HG02588 (cell line): Measurements from ENCODE around the gene NAPB.

Source experiments
- ATAC-seq: cut with Tn5 transposase; IDR thresholded peaks from one replicate; pipeline ENCODE4 v1.9.1; 2021; ENCODE audit warnings: mild to moderate bottlenecking, moderate library complexity; ENCODE audit not compliant: unreplicated experiment

NAPB gene

DNA sequence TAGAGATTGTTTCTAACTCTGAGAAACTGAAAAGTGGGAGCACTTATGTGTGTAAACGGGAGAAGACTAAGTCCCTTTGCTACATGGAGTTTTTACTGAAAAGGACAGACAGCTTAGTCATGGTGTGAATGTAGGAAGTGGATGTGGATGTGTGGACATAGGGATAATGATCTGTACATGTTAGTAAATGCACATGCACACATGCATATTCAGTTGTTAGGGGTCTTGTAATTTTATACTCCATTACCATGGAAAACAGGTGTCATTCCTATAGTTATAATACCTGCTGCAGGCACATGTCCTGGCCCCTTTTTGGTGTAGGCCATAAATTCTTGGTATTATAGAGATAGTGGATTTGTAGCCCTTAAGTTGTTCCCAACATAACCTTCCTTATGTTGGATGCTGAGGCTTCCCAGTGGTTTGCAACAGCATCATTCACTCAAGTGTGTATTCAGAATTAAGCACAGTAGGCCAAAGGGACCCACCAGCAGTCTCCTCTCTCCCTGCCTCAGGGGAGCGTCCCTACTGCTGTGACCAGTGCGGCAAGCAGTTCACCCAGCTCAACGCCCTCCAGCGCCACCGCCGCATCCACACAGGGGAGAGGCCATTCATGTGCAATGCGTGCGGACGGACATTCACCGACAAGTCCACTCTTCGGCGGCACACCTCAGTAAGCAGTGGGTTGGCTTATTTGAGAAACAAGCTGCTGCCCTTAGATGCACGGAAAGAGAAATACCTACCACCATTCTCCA lies 52.0 kb downstream of the NAPB start:
- ATAC-seq = no peak

DNA sequence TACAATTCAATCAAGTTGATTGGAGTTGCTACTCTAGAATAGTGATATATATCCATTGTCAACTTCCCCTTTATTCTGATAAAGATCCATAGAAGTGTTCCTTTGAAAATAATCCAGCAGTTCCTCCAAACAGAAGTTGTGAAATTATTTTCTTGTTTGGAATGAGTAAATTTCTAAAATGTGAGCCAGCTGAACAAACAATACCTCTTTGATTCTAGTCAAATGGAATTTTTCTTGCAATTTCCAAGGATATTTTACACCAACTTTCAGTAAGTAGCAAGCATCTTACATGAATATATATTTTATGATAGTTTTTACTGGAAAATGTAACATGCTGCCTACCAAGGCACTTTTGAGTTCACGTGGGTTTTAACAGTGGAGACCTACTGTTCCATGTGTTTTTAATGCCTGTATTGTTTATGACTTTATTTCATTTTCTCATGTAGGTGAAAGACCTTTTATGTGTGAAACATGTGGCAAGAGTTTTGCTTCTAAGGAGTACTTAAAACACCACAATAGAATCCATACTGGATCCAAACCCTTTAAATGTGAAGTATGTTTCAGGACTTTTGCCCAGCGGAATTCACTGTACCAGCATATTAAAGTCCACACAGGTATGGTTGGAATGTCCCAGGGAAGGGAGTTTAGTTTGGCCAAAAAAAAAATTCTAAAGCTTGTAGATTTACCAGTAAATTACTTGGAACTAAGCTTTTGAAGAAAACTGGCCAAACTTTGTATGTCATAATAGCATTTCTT lies 52.8 kb downstream of the NAPB start:
- no peak for ATAC-seq

DNA sequence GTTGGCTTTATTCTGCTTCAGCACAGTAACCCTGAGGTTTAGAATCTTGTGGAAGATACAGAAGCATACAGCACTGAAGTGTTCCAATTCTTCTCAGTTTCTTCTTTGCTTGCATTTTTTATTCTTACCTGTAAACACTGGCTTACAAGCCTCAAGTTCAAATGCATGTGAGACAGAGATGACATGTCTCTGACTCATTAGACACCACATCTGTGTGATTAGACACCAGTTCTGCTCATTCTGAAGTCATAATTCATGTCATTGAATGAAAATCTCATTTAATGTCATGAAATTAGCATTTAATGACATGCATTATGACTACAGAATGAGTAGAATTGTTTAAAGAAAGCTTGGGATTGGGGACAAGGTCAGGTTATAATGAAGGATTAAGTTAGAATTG lies 53.5 kb downstream of the NAPB start:
- no peak for ATAC-seq

DNA sequence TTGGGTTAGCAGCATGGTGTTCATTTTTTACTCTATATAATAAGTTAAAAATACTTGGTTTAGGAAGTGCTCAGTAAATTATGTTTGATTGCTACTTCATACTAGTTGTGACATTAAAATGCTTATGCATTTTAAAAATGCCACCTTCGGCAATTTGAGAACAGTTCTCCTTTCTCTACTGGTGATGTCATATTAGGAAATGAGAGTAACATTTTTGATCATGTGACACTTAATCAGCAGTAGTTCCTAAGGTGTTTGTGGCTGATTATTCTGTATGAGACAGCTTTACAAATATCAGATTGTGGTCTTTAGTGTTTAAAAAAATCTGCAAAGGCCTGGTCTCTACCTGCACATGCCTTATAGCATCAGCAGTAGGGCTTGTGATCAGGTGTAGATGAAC lies 54.9 kb downstream of the NAPB start:
- ATAC-seq = no peak

DNA sequence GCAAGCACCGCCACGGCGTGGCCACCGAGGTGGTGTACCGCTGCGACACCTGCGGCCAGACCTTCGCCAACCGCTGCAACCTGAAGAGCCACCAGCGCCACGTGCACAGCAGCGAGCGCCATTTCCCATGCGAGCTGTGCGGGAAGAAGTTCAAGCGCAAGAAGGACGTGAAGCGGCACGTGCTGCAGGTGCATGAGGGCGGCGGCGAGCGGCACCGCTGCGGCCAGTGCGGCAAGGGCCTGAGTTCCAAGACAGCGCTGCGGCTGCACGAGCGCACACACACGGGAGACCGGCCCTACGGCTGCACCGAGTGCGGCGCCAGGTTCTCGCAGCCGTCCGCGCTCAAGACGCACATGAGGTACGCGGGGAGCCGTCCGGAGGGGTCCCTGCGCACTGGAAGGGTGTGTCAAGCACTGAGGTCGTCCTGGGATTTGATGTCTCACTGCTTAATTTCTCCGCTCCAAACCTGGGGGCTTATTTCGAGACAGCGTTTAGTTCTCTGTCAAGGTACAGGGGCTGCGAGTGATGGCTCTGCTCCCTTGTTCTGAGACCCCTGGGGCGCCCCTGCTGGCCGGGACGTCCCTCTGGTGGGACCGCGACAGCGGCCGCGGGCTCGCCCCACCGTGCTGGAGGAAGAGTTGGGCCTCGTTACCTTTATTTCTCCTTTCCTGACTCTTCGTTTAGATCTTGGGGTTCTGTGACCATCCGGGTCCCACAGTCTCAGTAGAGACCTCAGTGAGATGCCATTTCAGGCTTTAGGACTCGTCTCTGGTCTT lies 55.7 kb downstream of the NAPB start:
- no peak for ATAC-seq

DNA sequence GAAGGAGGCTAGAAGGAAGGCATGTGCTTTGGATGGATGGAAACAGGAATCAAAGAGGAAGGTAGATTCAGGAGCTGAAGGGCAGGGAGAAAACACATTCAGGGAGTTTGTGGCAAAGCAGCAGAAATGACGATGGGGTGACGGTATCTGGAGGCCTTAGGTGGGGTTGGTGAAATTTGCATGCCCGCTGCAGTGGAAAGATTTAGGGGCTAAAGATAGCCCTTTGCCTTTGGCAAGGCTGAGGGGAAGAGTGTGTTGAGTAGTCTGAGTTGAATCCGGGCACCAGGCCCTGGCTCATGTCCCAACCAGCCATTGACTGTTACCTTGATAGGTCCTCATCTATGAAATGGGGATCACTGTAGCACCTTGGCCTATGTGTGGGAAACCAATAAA lies 58.0 kb downstream of the NAPB start:
- no peak for ATAC-seq

DNA sequence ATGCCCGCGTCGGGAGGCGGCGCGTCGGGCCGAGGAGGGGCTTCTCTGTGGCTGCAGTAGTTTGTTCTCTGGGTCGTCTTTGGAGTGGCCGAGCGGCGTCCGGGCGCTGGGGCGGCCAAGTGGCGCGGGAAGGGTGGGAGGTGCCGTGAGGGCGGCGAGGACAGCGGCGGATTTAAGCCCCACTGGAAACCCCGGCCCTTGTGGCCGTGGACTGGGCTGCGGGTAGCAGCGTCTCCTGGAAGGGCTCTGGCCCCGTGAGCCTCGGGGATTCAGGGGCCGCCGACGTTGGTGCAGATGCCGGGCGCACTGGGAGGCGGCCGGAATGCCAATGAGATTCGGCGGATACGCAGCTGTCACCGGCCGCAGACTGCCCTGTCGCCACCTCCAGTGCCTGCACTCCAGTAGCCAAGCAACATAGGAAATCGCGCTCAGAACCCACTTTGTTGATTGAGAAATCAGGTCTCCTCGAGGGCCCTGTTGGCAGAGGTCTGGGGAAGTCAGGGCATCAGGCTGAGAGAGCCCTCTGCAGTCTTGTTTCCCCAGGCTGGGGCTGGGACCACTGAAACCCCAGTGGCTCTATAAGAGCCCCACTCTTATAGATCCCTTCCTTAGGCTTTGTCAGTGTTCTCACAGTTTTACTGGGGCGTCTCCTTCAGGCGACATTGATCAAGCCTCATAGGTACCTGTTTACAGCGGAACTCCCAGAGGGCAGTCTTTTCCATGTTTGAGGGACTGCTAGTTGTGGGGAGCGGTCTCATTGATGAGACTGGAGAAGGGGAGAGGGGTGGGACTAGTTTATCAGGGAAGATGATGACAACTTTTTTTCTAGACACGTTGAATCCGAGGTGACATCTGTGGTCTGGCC lies 58.7 kb downstream of the NAPB start:
- ATAC-seq = peak; percentile 0

DNA sequence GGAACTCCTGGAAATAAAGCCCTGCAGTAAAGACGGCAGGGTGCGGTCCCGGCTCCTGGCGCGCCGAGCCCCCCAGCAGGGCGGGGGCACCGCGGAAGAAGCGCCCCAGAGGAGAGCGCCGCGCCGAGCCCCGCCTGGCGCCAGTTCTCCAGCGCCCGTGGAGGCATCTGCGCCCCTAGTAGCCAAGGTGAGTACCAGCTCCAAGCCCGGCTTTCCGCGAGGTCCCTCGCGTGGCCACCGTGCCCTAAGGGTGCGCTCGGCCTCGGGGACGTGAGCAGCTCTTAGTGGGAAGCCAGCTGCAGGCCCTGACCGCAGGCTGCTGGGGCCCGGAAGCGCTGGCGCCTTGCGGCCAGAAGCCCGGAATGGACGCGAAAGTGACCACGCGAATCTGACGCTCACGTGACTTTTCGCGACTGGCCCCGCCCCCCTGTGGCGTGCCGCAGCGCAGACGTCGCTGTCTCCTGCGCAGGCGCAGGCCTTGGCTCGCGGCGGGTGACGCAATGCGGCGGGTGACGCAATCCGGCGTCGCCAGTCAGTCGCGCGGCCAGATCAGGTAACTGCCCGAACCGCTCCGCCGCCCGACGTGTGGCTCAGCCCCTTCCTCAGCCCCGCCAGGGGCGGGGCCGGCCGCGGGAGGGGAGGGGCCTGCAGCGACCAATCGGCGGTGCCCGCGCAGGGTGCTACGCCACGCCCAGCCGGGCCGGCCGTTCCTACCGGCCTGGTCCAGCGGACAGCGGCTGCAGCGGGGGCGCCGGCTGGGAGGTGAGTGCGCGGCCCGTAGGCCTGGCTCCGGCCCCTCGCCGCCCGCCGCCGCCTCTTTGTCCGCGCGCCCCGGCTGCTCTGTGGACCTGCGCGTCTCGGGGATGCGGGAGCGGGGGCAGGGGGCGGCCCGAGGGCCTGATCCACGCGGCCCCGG lies 59.6 kb downstream of the NAPB start, which contains the start of gene GZF1:
Gene GZF1 (plus strand): TSS at position 707 of the 916 bp plus-strand sequence. CDS start 2,202 bp downstream, outside the sequence.
- ATAC-seq = peak; percentile 73

DNA sequence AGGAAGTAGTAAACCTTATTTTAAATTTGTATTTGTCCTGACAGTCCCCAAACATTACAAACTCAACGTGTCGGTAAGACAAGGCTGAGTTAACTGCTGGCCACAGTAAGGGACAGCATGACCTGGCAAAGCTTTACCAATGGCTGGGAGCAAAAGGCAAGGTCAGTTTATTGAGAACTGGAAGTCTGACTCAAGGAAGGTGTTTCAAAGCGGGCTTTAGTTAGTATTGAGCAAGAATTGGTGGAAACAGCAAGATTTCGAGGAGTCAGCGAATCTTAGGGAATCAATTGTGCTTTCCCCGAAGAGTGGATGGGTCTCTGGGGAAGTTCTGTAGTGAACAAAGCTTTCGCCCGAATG lies 60.2 kb downstream of the NAPB start:
- ATAC-seq = no peak

DNA sequence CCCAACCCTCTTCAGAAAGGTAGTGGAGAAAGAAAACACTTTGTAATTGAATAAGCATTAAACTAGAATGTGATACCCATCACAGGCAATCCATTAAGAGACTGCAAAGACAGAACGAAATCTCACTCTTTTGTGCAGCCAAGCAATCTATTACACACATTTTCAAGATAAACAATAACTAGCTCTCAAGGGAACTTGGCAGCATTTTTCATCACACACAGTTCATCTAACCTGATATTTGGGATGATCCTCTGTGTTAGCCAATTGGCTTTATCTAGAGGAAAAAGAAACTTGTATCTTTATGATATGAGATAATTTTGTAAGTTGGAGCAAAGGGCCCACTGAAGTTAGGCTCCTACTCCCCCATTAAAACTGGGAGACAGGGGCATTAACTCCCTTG lies 60.8 kb downstream of the NAPB start:
- ATAC-seq = no peak

DNA sequence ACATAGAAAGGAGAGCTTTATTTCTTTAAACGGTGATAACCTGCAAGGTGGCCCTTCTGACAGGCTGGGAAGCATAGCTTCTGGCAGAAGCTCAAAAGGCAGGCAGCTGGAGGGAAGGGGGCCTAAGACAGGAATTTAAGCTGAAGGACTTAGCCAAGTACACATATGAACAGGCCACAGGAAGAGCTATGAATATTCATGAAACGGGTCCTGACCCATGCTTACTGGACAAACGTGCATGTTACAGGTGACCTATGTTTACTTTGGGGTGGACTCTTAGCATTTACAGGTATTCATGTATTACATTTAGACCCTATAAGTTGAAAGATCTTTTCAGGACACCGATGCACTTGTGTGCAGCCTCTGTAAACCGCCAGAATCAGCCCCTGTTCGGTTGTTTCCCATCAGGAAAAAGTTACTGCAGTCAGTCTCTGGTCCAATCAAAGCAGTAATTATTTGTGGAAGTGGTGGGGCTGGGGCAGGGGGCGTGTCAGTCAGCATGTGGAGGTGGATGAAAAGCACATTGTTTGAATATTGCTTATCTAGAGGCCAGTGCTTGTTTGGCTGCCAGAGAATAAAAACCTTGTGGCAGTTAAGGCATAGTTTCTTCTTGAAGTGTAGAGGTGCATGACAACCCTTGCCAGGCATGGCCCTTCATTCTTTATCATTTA lies 62.2 kb downstream of the NAPB start:
- no peak for ATAC-seq

DNA sequence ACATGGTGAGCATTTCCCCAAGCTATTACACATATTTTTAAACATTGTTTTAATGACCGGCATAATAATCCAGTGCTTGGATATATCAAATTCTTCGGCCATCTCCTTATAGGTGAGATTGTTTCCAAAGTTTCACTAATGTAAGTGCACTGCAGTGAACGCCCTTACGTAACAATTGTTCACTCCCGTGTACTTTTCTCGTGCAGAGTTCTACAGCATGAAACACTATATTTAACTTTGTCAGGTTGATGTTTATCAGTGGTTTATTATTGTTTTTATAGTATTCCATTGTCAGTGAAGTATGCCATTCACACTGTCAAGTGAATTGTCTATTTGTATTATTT lies 62.8 kb downstream of the NAPB start:
- no peak for ATAC-seq

DNA sequence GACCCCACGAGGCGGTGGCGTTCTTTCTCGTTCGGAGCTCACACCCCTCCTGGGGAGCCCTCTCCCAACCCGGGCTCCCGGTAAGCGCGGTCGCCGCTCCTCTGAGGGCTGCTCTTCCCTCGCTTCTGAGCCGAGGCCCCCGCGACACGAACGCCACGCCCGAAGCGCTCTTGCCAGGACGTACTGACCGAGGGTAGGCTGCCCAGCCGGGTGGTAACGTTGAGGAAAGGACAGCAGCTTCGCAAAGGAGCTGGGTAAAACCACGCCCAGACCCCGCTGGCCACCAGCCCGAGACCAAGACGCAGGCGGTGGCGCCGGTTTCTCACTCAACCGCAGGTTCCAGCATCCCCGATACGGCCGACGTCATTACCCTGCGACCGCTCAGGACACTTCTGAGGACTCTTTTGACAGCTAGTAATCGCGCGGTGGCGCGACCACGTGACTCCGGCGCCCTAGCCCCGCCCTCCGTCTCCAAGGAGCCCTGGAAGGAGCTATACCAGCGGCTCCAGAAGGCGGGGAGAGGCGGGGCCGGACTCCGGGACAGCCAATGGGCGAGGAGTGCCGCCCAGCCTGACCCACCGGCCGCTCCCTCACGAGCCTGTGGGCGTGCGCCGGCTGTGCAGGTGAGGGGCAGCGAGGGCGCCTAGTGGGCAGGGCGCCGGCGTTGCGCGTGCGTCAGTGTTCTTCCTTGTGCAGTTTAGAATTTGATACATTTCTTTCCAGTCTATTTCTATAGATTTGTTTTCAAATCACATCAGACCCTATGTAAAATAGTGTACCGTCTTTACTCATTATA lies 63.3 kb downstream of the NAPB start:
- peak; percentile 69 for ATAC-seq

DNA sequence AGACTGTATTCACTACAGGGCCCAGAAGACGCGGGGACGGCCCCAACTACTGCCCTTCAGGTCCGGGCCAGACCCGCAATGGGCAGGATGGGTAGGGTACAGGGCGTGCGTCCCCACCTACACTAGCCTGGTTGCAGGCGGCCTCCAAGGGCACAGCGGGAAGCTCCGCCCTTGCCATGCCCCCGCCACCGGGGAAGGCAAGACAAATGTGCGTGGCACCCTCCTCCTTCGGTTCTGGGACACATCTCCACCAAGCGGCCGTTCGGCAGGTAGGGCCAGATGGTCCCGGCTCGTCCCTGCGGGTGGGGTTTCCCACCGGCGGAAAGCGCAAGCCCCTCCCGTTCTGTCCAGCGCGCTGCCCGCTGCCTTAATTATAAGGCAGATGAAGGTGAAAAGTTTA lies 65.1 kb downstream of the NAPB start:
- no peak for ATAC-seq

DNA sequence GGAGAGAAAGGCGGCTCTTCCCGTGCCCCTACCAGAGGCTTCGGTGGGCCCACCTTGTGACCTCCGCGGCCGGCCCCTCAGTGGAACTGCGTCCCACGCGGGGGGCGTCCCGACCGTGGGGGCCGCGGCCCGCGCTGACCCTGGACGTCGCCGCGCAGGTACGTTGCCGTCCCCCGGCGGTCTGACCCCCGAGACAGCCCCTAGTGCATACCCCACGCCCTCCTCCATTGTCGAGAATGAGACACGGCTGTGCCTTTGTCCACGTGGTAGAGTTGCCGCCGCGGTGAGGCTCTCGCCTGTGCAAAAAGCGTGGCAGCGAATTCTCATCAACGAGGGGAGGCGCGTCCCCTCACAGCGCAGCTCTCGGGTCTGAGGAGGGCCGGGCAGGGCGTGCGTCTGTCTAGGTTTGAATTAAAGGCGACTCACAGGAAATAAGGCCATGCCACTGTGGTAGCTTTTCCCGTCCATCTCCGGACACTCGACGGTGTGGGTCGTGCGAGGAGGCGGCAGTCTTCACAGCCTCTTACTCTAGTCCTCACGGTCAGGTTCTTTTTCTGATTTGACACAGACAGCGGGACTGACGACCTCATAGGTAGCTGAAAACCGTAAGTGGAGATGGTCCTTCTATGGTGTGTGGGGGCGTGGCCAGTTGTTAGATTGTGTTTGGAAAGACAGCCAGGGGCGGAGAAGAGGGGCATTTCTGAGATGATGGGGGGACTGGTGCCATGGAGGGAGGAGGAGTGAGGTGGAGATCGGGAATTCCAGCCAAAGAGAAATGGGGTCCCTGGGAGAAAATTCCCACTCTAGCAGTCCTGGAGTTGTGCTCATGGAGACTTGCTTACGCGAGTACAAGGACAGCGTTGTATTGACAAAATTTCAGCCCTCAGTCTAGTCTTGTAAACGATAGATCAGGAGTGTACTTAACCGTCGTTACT lies 70.1 kb downstream of the NAPB start:
- peak; percentile 24 for ATAC-seq

DNA sequence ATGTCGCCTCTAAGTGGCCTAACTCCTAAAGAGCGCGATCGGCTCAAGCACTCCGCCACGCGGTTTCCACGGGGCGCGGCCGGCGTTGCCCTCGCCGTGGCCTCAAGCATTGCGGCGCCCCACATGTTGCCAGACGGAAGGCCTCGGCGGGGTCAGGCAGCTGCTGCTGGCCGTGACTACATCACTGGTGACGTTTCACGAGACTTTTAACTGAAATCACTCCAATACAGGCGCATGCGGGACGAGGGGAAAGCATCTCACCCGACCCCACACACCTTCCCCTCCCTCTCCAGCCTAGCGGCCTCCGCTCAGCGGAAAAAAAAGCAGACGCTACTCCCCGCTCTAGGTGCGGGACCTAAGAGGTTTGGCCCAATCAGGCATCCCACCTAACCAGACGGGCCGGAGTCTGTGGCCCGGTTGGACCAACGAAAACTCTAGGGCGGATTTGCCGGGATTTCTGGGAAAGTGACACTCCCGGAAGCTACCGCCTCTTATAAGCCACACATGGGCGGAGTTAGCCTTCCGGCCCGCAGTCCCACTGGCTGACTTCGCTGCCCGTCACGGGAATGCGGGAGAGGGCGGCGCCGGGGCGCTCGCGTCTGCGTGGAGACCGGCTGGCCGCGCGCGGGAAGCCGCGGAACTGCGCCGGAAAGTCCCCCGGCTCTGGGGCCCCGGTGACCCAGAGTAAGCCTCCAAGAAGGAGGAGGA lies 70.9 kb downstream of the NAPB start, which contains the start of gene NXT1:
Gene NXT1 (plus strand): TSS at position 596 of the 708 bp plus-strand sequence. CDS start 3,251 bp downstream, outside the sequence.
- peak; percentile 85 for ATAC-seq
